ENCODE results near the gene OS9. TPM values are rescaled to one million over a fixed set of nuclear protein-coding genes. Genes with fewer than 3 reads are reported as not detected.

OS9 gene
- total RNA-seq, 6 donors from 2014 or later, result 171 to 305 (median 278) TPM

GRCh38 chr12:57732270-57732669, 38.3 kb downstream of the OS9 start:
- H3K36me3 ChIP-seq, result peaks cover 0 to 15% (median 4%) of the 10 kb centered on the region in 4 donors
- WGBS, 2 donors, result 61 to 70% methylated on average over 3 to 4 of the region's 4 CpGs
- TF ChIP-seq POLR2AphosphoS5 (IDR thresholded peaks at IDR 0.05), result no peak
- TF ChIP-seq, protein P1, sequence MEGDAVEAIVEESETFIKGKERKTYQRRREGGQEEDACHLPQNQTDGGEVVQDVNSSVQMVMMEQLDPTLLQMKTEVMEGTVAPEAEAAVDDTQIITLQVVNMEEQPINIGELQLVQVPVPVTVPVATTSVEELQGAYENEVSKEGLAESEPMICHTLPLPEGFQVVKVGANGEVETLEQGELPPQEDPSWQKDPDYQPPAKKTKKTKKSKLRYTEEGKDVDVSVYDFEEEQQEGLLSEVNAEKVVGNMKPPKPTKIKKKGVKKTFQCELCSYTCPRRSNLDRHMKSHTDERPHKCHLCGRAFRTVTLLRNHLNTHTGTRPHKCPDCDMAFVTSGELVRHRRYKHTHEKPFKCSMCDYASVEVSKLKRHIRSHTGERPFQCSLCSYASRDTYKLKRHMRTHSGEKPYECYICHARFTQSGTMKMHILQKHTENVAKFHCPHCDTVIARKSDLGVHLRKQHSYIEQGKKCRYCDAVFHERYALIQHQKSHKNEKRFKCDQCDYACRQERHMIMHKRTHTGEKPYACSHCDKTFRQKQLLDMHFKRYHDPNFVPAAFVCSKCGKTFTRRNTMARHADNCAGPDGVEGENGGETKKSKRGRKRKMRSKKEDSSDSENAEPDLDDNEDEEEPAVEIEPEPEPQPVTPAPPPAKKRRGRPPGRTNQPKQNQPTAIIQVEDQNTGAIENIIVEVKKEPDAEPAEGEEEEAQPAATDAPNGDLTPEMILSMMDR (IDR thresholded peaks at IDR 0.05), result no peak
- no peak for TF ChIP-seq POLR2A (IDR thresholded peaks at IDR 0.05)
- no peak for TF ChIP-seq EP300 (IDR thresholded peaks at IDR 0.05)

DNA sequence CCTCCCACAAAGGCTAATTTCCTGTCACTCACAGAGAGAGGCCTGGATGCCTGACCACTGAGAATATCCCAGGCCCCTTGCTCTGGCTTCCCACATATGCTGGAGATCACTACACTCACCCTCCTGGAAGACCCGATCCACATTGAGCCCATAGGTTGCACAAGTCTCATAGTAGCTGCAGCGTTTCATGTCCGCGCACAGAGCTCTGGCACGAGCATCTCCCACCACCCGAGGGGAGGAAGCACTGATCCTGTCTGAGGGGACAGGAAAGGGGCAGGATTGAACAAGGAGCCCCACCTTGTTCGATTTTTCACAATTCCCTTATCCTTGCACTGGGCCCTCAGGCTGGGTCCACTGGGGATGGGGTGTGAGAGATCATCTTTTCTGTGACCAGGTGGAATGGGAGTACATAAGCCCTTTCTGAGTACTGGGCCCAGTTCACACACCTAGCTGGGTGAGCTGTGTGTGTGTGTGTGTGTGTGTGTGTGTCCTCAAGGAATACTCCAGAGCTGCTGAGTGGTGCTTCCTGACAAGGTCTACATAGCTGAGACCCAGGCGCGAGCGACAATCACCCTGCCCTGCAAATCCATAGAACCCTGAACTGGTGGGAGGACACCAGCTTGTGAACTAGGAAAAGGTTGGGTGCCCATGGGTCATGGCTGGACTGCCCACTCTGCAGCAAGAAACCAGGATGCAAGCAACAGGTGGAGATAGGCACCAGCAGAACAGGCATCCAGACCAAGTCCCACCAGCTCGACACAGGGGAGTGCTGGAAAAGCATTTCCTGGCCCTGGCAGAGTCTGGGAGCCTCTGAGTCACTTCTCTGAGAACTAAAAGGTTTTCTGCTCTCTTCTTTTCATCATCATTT, 39.0 kb downstream of the OS9 start:
- Histone ChIP-seq H3K36me3 (peaks cover 0 to 8% (median 1%) of the 10 kb centered on the region in 4 donors), H3K9me3 (no peaks in the 10 kb centered on the region), H3K4me3 (no peak overlapping the region), H3K27ac (no peak overlapping the region), H3K4me1 (peaks cover 18 to 28% (median 21%) of the 10 kb centered on the region in 4 donors), H3K27me3 (peaks cover 0 to 28% (median 11%) of the 10 kb centered on the region in 4 donors)
- TF ChIP-seq EP300 (IDR thresholded peaks at IDR 0.05) (no peak), POLR2AphosphoS5 (IDR thresholded peaks at IDR 0.05) (no peak), POLR2A (IDR thresholded peaks at IDR 0.05) (no peak)
- TF ChIP-seq, protein P1 (IDR thresholded peaks at IDR 0.05), result no peak
- DNase-seq (no peak), ATAC-seq (ENCODE audit: low FRiP score in 2 of 2) (no peak)
- 71 to 78% methylated on average over 11 of the region's 11 CpGs for WGBS, 2 donors

More at GRCh38 chr12:57732270-57732669, 38.3 kb downstream of the OS9 start:
- Histone ChIP-seq H3K27ac (no peak overlapping the region), H3K9me3 (no peaks in the 10 kb centered on the region), H3K4me3 (no peak overlapping the region), H3K4me1 (peaks cover 11 to 26% (median 18%) of the 10 kb centered on the region in 4 donors), H3K27me3 (peaks cover 0 to 21% (median 7%) of the 10 kb centered on the region in 4 donors)
- ATAC-seq (ENCODE audit: low FRiP score in 2 of 2) (no peak), DNase-seq (no peak)

- no peak for DNase-seq
- H3K27me3 ChIP-seq, result peaks cover 1 to 38% (median 18%) of the 10 kb centered on the region in 4 donors
- H3K36me3 ChIP-seq, result peaks cover 0 to 8% (median 1%) of the 10 kb centered on the region in 4 donors
- H3K4me3 ChIP-seq, result no peak overlapping the region
- peaks cover 26 to 38% (median 31%) of the 10 kb centered on the region in 4 donors for H3K4me1 ChIP-seq
- no peak for ATAC-seq (ENCODE audit: low FRiP score in 2 of 2)
- H3K27ac ChIP-seq, result no peak overlapping the region
- TF ChIP-seq, protein P1 (IDR thresholded peaks at IDR 0.05), result no peak
- TF ChIP-seq POLR2A (IDR thresholded peaks at IDR 0.05), result no peak
- no peak for TF ChIP-seq EP300 (IDR thresholded peaks at IDR 0.05)
- no peak for TF ChIP-seq POLR2AphosphoS5 (IDR thresholded peaks at IDR 0.05)
- 62 to 77% methylated on average over 5 to 6 of the region's 6 CpGs for WGBS, 2 donors
- H3K9me3 ChIP-seq, result no peaks in the 10 kb centered on the region
These were observed 40.0 kb downstream of the OS9 start for GRCh38 chr12:57733928-57734327.

DNA sequence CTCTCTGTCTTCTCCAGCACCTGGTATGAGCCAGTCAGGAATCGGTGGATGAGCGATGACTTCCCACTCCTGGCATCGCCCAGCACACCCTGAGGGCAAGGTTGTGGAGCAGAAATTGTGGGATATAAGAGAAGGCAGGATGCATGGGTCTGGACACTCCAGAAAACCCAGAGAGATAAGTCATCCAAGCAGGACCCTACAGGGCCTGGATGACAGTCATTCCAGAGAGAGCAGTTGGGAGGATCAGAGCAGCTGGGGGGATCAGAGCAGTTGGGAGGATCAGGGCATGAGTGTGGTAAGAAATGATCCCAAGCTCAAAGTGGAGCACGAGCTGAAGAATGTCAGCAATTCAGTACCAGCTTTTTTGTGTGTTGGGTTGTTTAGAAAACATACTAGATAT, 40.7 kb downstream of the OS9 start:
- Histone ChIP-seq H3K9me3 (no peaks in the 10 kb centered on the region), H3K27me3 (peaks cover 1 to 44% (median 18%) of the 10 kb centered on the region in 4 donors), H3K36me3 (peaks cover 0 to 8% (median 1%) of the 10 kb centered on the region in 4 donors), H3K27ac (no peak overlapping the region), H3K4me3 (no peak overlapping the region), H3K4me1 (peaks cover 26 to 43% (median 33%) of the 10 kb centered on the region in 4 donors)
- TF ChIP-seq, protein P1 (IDR thresholded peaks at IDR 0.05), result no peak
- DNase-seq, result no peak
- ATAC-seq (ENCODE audit: low FRiP score in 2 of 2), result no peak
- WGBS, 2 donors, result 75 to 81% methylated on average over 4 of the region's 4 CpGs
